Measurements from ENCODE around the gene SUPT4H1.

Gene SUPT4H1

DNA sequence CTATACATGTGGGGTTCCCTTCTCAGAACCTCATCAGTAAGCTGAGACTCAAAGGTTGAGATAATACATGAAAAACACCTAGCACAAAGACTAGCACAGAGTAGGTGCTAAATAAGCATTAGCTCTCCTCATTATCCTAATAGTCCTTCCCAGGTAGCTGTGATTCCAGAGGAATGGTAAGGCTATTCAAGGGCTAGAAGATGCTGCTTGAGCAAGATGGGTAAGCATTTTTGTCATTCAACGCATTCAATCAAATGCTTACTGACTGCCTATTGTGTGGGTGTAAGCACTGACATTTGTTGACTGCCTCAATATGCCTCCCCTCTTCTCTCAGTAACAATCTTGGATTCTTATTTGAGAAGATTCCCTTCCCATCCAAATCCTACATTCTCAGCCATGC, 4.0 kb downstream of the SUPT4H1 start:
- Histone ChIP-seq H4K91ac (ENCODE audit: low read length) (no peak overlapping the region), H3K27ac (ENCODE audit: low read length, poor library complexity, severe bottlenecking) (no peak overlapping the region), H2BK5ac (ENCODE audit: low read depth, low read length, poor library complexity, severe bottlenecking) (no peak overlapping the region), H4K8ac (ENCODE audit: low read length) (no peak overlapping the region), H2AFZ (ENCODE audit: low read depth, low read length) (no peak overlapping the region), H3K4me3 (ENCODE audit: insufficient read depth in 1 of 2, low read depth in 1 of 2, low read length in 2 of 2) (no peak overlapping the region), H3K36me3 (ENCODE audit: control insufficient read depth in 1 of 2, insufficient read depth in 2 of 2, low read depth in 1 of 2, low read length in 2 of 2) (peaks cover 44 to 70% of the 10 kb centered on the region in 2 experiments), H3K4me2 (ENCODE audit: low read length, poor library complexity, severe bottlenecking) (no peak overlapping the region), H3K9me3 (ENCODE audit: control insufficient read depth, low read length) (no peaks in the 10 kb centered on the region), H3K9ac (ENCODE audit: low read length) (no peak overlapping the region), H2BK12ac (ENCODE audit: low read length in 2 of 2) (no peak overlapping the region), H3K4ac (ENCODE audit: low read depth in 1 of 2, low read length in 2 of 2) (no peak overlapping the region), H2AK5ac (ENCODE audit: low read length, severe bottlenecking) (no peak overlapping the region), H3K14ac (ENCODE audit: low read length in 2 of 2) (no peak overlapping the region), H3K23ac (ENCODE audit: low read length in 2 of 2) (no peak overlapping the region), H2BK15ac (ENCODE audit: low read depth, poor library complexity, severe bottlenecking) (no peak overlapping the region), H2BK120ac (ENCODE audit: low read depth, low read length) (no peak overlapping the region), H3K18ac (ENCODE audit: low read depth in 1 of 2, low read length in 2 of 2) (no peak overlapping the region), H3K4me1 (ENCODE audit: control insufficient read depth, insufficient read depth, low read depth, low read length) (peaks cover 7% of the 10 kb centered on the region), H3K27me3 (ENCODE audit: control insufficient read depth in 1 of 2, insufficient read depth in 1 of 2, low read length in 2 of 2) (no peaks in the 10 kb centered on the region), H3K79me1 (replicated peaks; ENCODE audit: low read length, poor library complexity, severe bottlenecking) (peaks cover 14% of the 10 kb centered on the region)
- WGBS, result 83% methylated on average over 1 of the region's 1 CpG
- no peak for DNase-seq

DNA sequence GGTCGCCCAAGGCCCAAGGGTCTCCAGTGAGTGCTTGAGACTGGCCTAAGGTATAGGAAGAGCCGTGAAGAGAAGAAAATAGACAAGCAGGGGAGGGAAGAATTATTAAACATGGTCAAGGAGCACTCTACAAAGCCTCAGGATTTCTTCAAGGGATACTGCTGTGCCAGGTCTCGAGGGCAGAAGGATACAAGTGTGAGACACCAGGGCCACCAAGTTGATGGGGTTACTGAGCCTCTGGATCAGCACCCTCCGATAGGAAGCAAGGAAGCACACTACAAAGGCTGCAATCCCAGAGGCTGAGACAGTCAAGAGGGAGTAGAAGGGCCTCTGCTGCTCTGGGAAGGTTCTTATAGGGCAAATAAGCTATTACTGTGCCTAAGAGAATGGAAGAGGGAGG, 6.5 kb downstream of the SUPT4H1 start:
- no peaks in the 10 kb centered on the region for H3K4me1 ChIP-seq (ENCODE audit: control insufficient read depth, insufficient read depth, low read depth, low read length)
- DNase-seq, result no peak
- H4K91ac ChIP-seq (ENCODE audit: low read length), result no peak overlapping the region
- no peak overlapping the region for H3K18ac ChIP-seq (ENCODE audit: low read depth in 1 of 2, low read length in 2 of 2)
- no peak overlapping the region for H4K8ac ChIP-seq (ENCODE audit: low read length)
- H3K23ac ChIP-seq (ENCODE audit: low read length in 2 of 2), result no peak overlapping the region
- 73% methylated on average over 4 of the region's 4 CpGs for WGBS
- no peak overlapping the region for H3K4me3 ChIP-seq (ENCODE audit: insufficient read depth in 1 of 2, low read depth in 1 of 2, low read length in 2 of 2)
- H2AK5ac ChIP-seq (ENCODE audit: low read length, severe bottlenecking), result no peak overlapping the region
- no peaks in the 10 kb centered on the region for H3K9me3 ChIP-seq (ENCODE audit: control insufficient read depth, low read length)
- H3K9ac ChIP-seq (ENCODE audit: low read length), result no peak overlapping the region
- no peak overlapping the region for H3K14ac ChIP-seq (ENCODE audit: low read length in 2 of 2)
- H3K36me3 ChIP-seq (ENCODE audit: control insufficient read depth in 1 of 2, insufficient read depth in 2 of 2, low read depth in 1 of 2, low read length in 2 of 2), result peaks cover 44 to 67% of the 10 kb centered on the region in 2 experiments
- no peak overlapping the region for H3K4me2 ChIP-seq (ENCODE audit: low read length, poor library complexity, severe bottlenecking)
- no peak overlapping the region for H2BK15ac ChIP-seq (ENCODE audit: low read depth, poor library complexity, severe bottlenecking)
- no peaks in the 10 kb centered on the region for H3K27me3 ChIP-seq (ENCODE audit: control insufficient read depth in 1 of 2, insufficient read depth in 1 of 2, low read length in 2 of 2)
- H3K27ac ChIP-seq (ENCODE audit: low read length, poor library complexity, severe bottlenecking), result no peak overlapping the region
- H2BK120ac ChIP-seq (ENCODE audit: low read depth, low read length), result no peak overlapping the region
- H2BK5ac ChIP-seq (ENCODE audit: low read depth, low read length, poor library complexity, severe bottlenecking), result no peak overlapping the region
- no peak overlapping the region for H2BK12ac ChIP-seq (ENCODE audit: low read length in 2 of 2)
- H3K79me1 ChIP-seq (replicated peaks; ENCODE audit: low read length, poor library complexity, severe bottlenecking), result peaks cover 10% of the 10 kb centered on the region
- no peak overlapping the region for H3K4ac ChIP-seq (ENCODE audit: low read depth in 1 of 2, low read length in 2 of 2)
- no peak overlapping the region for H2AFZ ChIP-seq (ENCODE audit: low read depth, low read length)

DNA sequence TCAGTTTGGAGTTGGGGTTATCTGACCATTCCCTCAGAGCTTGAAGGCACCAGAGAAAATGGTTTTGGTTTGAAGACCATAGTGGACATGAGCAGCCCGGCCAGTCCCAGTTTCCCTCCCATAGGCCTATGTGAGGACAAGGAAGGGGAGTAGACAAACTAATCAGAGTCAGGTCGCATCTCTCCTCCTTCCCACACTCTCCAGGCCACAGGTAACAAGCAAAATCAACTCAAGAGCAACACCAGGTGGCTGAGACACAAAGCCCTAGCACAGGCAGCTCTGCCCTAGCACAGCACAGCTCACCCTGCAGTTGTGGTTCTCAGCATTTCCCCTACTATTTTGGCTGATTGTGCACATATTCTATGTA, 7.2 kb downstream of the SUPT4H1 start:
- 100% methylated on average over 2 of the region's 2 CpGs for WGBS
- Histone ChIP-seq H3K4me2 (ENCODE audit: low read length, poor library complexity, severe bottlenecking) (no peak overlapping the region), H2BK12ac (ENCODE audit: low read length in 2 of 2) (no peak overlapping the region)

DNA sequence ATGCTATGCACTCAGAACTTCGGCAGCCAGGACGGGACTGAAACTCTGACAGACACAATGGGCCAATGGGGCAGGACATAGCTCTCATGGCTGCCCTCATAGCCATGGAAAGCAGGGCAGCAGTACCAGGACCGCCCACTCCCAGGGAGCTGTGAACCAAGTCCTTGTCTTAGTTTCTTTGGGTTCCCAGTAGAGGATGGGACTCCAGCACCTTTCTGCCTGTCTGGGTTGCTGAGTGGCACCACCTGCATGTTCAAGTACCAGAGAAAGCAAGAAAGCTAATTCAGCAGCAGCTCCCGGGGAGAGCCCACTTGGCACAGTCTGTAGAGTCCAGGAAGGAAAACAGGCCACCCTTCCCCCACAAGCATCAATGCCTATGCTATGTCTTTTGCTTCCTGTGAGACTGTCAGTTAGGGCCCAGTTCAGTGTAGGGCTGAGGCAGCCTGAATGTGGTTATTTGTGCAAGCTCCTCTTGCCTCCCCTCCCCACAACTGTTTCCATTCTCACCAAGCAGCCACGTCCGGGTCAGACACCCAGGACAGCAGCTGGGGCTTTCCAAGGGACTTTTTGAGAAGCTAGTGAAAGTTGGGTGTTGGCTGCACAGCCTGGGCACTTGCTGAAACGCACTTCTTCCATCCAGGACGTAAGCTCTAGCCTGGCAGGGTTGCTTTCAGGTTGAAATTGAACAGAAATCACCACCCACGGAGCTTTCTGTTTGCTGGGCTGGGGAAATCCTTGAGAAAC, 7.8 kb downstream of the SUPT4H1 start:
- no peak overlapping the region for H2BK12ac ChIP-seq (ENCODE audit: low read length in 2 of 2)
- no peak overlapping the region for H2BK15ac ChIP-seq (ENCODE audit: low read depth, poor library complexity, severe bottlenecking)
- no peak overlapping the region for H4K91ac ChIP-seq (ENCODE audit: low read length)
- no peak overlapping the region for H3K4me3 ChIP-seq (ENCODE audit: insufficient read depth in 1 of 2, low read depth in 1 of 2, low read length in 2 of 2)
- H3K36me3 ChIP-seq (ENCODE audit: control insufficient read depth in 1 of 2, insufficient read depth in 2 of 2, low read depth in 1 of 2, low read length in 2 of 2), result peaks cover 37 to 59% of the 10 kb centered on the region in 2 experiments
- H3K4me1 ChIP-seq (ENCODE audit: control insufficient read depth, insufficient read depth, low read depth, low read length), result peaks cover 3% of the 10 kb centered on the region
- H3K79me1 ChIP-seq (replicated peaks; ENCODE audit: low read length, poor library complexity, severe bottlenecking), result peaks cover 7% of the 10 kb centered on the region
- DNase-seq, result no peak
- no peak overlapping the region for H2BK120ac ChIP-seq (ENCODE audit: low read depth, low read length)
- H2BK5ac ChIP-seq (ENCODE audit: low read depth, low read length, poor library complexity, severe bottlenecking), result no peak overlapping the region
- 85% methylated on average over 9 of the region's 9 CpGs for WGBS
- H3K14ac ChIP-seq (ENCODE audit: low read length in 2 of 2), result no peak overlapping the region
- no peak overlapping the region for H3K18ac ChIP-seq (ENCODE audit: low read depth in 1 of 2, low read length in 2 of 2)
- no peak overlapping the region for H3K4ac ChIP-seq (ENCODE audit: low read depth in 1 of 2, low read length in 2 of 2)
- H3K4me2 ChIP-seq (ENCODE audit: low read length, poor library complexity, severe bottlenecking), result no peak overlapping the region
- H2AFZ ChIP-seq (ENCODE audit: low read depth, low read length), result no peak overlapping the region
- H3K27ac ChIP-seq (ENCODE audit: low read length, poor library complexity, severe bottlenecking), result no peak overlapping the region
- no peak overlapping the region for H4K8ac ChIP-seq (ENCODE audit: low read length)
- no peak overlapping the region for H3K23ac ChIP-seq (ENCODE audit: low read length in 2 of 2)
- no peak overlapping the region for H3K9ac ChIP-seq (ENCODE audit: low read length)
- H2AK5ac ChIP-seq (ENCODE audit: low read length, severe bottlenecking), result no peak overlapping the region
- no peaks in the 10 kb centered on the region for H3K9me3 ChIP-seq (ENCODE audit: control insufficient read depth, low read length)
- H3K27me3 ChIP-seq (ENCODE audit: control insufficient read depth in 1 of 2, insufficient read depth in 1 of 2, low read length in 2 of 2), result no peaks in the 10 kb centered on the region

More for the DNA sequence above, 7.2 kb downstream of the SUPT4H1 start:
- Histone ChIP-seq H2BK15ac (ENCODE audit: low read depth, poor library complexity, severe bottlenecking) (no peak overlapping the region), H3K4ac (ENCODE audit: low read depth in 1 of 2, low read length in 2 of 2) (no peak overlapping the region), H3K36me3 (ENCODE audit: control insufficient read depth in 1 of 2, insufficient read depth in 2 of 2, low read depth in 1 of 2, low read length in 2 of 2) (peaks cover 41 to 65% of the 10 kb centered on the region in 2 experiments), H2AK5ac (ENCODE audit: low read length, severe bottlenecking) (no peak overlapping the region), H3K4me1 (ENCODE audit: control insufficient read depth, insufficient read depth, low read depth, low read length) (no peaks in the 10 kb centered on the region), H4K8ac (ENCODE audit: low read length) (no peak overlapping the region), H2AFZ (ENCODE audit: low read depth, low read length) (no peak overlapping the region), H4K91ac (ENCODE audit: low read length) (no peak overlapping the region), H3K23ac (ENCODE audit: low read length in 2 of 2) (no peak overlapping the region), H3K79me1 (replicated peaks; ENCODE audit: low read length, poor library complexity, severe bottlenecking) (peaks cover 9% of the 10 kb centered on the region), H2BK120ac (ENCODE audit: low read depth, low read length) (no peak overlapping the region), H3K27me3 (ENCODE audit: control insufficient read depth in 1 of 2, insufficient read depth in 1 of 2, low read length in 2 of 2) (no peaks in the 10 kb centered on the region), H3K9me3 (ENCODE audit: control insufficient read depth, low read length) (no peaks in the 10 kb centered on the region), H3K14ac (ENCODE audit: low read length in 2 of 2) (no peak overlapping the region), H3K18ac (ENCODE audit: low read depth in 1 of 2, low read length in 2 of 2) (no peak overlapping the region), H3K27ac (ENCODE audit: low read length, poor library complexity, severe bottlenecking) (no peak overlapping the region), H3K4me3 (ENCODE audit: insufficient read depth in 1 of 2, low read depth in 1 of 2, low read length in 2 of 2) (no peak overlapping the region), H3K9ac (ENCODE audit: low read length) (no peak overlapping the region), H2BK5ac (ENCODE audit: low read depth, low read length, poor library complexity, severe bottlenecking) (no peak overlapping the region)
- no peak for DNase-seq

Data from mesenchymal stem cell (in vitro differentiated cells and primary cell).